OCI-LY7 (cell line): ENCODE measurements around the gene FYN.

ENCODE experiments used
- EZH2phosphoT487 ChIP-seq: fragments of 200-600 bp; sonication (generic); IDR thresholded peaks from 2 replicates; pipeline ENCODE4 v1.6.1; 2018; ENCODE audit warnings: low read depth, borderline replicate concordance, mild to moderate bottlenecking, mixed run types, antibody characterized with exemption, low read length, moderate library complexity, mixed read lengths
- TF ChIP-seq, protein P1 (sequence below): fragments of 200-600 bp; sonication (generic); conservative IDR thresholded peaks from 2 replicates; pipeline ENCODE4 v1.5.1; 2014; ENCODE audit warnings: mild to moderate bottlenecking, antibody characterized with exemption, low read length, moderate library complexity, mixed read lengths

GRCh38 chr6:111855753-111856152 is 17.5 kb downstream of the FYN start:
- TF ChIP-seq, protein P1, sequence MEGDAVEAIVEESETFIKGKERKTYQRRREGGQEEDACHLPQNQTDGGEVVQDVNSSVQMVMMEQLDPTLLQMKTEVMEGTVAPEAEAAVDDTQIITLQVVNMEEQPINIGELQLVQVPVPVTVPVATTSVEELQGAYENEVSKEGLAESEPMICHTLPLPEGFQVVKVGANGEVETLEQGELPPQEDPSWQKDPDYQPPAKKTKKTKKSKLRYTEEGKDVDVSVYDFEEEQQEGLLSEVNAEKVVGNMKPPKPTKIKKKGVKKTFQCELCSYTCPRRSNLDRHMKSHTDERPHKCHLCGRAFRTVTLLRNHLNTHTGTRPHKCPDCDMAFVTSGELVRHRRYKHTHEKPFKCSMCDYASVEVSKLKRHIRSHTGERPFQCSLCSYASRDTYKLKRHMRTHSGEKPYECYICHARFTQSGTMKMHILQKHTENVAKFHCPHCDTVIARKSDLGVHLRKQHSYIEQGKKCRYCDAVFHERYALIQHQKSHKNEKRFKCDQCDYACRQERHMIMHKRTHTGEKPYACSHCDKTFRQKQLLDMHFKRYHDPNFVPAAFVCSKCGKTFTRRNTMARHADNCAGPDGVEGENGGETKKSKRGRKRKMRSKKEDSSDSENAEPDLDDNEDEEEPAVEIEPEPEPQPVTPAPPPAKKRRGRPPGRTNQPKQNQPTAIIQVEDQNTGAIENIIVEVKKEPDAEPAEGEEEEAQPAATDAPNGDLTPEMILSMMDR, result no peak
- TF ChIP-seq EZH2phosphoT487, result no peak
